Measurements from ENCODE around the gene ILKAP.

DNA sequence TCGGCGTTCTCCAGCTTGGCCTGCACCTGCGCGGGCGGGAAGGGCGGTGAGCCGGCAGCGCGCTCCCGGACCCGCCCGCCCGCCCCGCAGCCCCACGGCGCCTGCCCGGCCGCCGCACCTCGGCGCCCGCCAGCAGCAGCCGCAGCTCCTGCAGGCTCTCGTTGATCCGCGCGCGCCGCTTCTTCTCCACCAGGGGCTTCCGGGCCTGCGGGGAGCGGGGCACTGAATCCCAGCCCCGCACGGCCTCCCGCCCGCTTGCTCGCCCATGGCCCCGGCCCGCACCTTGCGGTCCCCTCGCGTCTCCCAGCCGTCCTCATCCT, 36.0 kb upstream of the ILKAP start:
- TF ChIP-seq MAFK (IDR thresholded peaks at IDR 0.05; ENCODE audit: low read depth, low read length) (no peak), POLR2A (IDR thresholded peaks at IDR 0.05; ENCODE audit: low read depth, low read length) (no peak), RCOR1 (IDR thresholded peaks at IDR 0.05; ENCODE audit: insufficient replicate concordance, low read length) (no peak), MXI1 (IDR thresholded peaks at IDR 0.05; ENCODE audit: borderline replicate concordance, low read depth, low read length) (no peak), RFX5 (IDR thresholded peaks at IDR 0.05; ENCODE audit: low read depth, low read length) (no peak), MAZ (IDR thresholded peaks at IDR 0.05; ENCODE audit: borderline replicate concordance, low read depth, low read length) (no peak), BHLHE40 (IDR thresholded peaks at IDR 0.05; ENCODE audit: low read depth, low read length) (no peak), NFE2L2 (IDR thresholded peaks at IDR 0.05; ENCODE audit: low read depth, low read length) (no peak)
- TF ChIP-seq, protein P1, sequence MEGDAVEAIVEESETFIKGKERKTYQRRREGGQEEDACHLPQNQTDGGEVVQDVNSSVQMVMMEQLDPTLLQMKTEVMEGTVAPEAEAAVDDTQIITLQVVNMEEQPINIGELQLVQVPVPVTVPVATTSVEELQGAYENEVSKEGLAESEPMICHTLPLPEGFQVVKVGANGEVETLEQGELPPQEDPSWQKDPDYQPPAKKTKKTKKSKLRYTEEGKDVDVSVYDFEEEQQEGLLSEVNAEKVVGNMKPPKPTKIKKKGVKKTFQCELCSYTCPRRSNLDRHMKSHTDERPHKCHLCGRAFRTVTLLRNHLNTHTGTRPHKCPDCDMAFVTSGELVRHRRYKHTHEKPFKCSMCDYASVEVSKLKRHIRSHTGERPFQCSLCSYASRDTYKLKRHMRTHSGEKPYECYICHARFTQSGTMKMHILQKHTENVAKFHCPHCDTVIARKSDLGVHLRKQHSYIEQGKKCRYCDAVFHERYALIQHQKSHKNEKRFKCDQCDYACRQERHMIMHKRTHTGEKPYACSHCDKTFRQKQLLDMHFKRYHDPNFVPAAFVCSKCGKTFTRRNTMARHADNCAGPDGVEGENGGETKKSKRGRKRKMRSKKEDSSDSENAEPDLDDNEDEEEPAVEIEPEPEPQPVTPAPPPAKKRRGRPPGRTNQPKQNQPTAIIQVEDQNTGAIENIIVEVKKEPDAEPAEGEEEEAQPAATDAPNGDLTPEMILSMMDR (conservative IDR thresholded peaks at IDR 0.05; ENCODE audit: low read depth, low read length) = no peak
